GM10847 (cell line): ENCODE data around the gene PHGDH.

Experiments used
- POLR2A ChIP-seq: IDR thresholded peaks from 2 replicates; pipeline ENCODE4 v1.6.1; 2011; ENCODE audit not compliant: insufficient read length; ENCODE audit errors: extremely low read depth

Gene PHGDH

GRCh38 chr1:119783354-119784185 lies 71.8 kb downstream of the PHGDH start:
- TF ChIP-seq POLR2A = no peak

- no peak for TF ChIP-seq POLR2A
These were observed 72.6 kb downstream of the PHGDH start for GRCh38 chr1:119784191-119784781.

- TF ChIP-seq POLR2A = no peak
These were observed 76.0 kb downstream of the PHGDH start for GRCh38 chr1:119787776-119788175.

- no peak for TF ChIP-seq POLR2A
These were observed 78.9 kb downstream of the PHGDH start for GRCh38 chr1:119790451-119791198.

- no peak for TF ChIP-seq POLR2A
These were observed 79.6 kb downstream of the PHGDH start for GRCh38 chr1:119791377-119791776.
